GM18873 (cell line): ENCODE results near the gene ZNF786.
"Not testable (repeated sequence)": the region's sequence is repeated elsewhere in the genome, so short reads cannot be mapped to it uniquely, and the experiment has no call there.

ENCODE experiments used
- ATAC-seq: cut with Tn5 transposase; IDR thresholded peaks from one replicate; pipeline ENCODE4 v1.9.1; 2021; ENCODE audit warnings: mild to moderate bottlenecking, moderate library complexity, moderate number of reproducible peaks; ENCODE audit not compliant: unreplicated experiment, low FRiP score

The ZNF786 gene, protein sequence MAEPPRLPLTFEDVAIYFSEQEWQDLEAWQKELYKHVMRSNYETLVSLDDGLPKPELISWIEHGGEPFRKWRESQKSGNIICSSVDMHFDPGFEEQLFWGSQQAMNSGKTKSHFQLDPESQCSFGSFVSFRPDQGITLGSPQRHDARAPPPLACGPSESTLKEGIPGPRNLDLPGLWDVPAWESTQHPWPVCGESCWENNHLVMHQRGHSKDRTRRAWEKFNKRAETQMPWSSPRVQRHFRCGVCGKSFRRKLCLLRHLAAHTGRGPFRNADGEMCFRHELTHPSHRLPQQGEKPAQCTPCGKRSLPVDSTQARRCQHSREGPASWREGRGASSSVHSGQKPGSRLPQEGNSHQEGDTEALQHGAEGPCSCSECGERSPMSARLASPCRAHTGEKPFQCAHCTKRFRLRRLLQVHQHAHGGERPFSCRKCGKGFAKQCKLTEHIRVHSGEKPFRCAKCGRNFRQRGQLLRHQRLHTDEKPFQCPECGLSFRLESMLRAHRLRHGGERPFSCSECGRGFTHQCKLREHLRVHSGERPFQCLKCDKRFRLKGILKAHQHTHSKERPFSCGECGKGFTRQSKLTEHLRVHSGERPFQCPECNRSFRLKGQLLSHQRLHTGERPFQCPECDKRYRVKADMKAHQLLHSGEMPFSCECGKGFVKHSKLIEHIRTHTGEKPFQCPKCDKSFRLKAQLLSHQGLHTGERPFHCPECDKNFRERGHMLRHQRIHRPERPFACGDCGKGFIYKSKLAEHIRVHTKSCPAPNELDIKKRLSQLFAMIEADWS

DNA sequence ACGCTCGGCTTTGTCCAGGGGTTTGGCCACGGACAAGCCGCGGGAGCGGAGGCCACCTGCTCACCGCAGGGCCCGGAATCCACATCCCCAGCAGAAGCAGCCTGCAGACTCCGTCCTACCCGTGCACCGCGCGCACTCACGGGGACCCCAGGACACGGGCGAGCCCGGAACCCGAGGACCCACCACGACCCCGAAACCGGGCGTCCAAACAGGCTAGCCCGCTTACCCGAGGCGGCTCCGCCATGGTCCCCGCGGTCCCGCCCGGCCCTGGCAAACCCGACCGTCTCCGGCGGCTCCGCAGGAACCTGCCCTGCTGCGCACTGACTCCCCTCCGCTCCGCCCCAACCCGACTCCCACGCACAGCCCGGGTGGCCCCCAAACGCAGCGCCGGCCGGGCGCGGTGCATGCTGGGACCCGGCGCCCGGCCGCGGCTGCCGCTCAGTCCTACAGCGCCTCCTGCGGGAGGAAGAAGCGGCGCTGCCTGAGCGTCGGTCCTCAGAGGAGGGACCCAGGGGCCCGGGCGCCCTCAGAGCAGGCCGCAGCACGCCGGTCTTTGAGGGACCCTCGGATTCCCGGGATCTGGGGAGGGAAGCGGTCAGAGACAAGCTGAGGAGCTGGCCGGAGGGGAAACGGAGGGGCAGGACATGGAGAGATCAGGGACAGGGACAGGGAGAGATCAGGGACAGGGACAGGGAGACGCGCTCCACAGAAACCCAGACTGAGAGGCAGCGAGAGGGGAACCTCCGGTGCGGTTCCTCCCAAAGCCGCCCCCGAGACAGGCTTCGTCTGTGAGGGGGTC lies at the start of gene ZNF786:
ZNF786 (minus strand) TSS at position 322 of the 799 bp plus-strand sequence; CDS start at position 244, 78 bp downstream.
- peak; percentile 80 for ATAC-seq

DNA sequence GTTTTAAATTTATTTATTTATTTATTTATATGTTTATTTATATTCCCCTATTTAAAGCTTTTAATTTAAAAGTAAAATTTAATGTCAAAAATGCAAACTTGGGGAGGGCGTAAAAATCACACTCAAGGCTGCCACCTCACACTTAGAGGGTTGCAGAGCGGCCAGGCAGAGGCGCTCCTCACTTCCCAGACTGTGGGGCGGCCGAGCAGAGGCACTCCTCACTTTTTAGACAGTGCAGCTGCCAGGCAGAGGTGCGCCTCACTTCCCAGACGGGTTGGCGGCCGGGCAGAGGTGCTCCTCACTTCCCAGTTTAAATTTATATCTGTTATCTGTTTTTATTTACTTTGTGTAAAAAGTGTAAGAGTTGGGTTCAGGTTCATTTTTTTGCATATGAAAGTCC lies 45.6 kb upstream of the ZNF786 start:
- ATAC-seq, result no peak

DNA sequence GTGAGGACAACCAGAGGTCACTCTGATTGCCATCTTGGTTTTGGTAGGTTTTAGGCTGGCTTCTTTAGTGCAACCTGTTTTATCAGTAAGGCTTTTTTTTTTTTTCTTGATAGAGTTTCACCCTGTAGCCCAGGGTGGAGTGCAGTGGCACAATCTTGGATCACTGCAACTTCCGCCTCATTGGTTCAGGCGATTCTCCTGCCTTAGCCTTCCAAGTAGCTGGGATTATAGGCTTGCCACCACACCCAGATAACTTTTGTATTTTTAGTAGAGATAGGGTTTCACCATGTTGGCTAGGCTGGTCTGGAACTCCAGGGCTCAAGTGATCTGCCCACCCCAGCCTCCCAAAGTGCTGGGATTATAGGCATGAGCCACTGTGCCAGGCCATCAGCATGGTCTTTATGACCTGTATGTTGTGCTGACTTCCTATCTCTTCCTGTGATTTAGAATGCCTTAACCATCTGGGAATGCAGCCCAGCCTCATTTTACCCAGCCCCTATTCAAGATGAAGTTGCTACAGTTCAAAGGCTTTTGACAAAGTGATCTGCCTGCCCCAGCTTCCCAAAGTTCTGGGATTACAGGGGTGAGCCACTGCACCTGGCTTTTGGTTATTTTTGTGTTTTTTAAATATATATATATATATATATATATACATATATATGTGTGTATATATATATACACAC lies 42.7 kb upstream of the ZNF786 start:
- ATAC-seq, result no peak

DNA sequence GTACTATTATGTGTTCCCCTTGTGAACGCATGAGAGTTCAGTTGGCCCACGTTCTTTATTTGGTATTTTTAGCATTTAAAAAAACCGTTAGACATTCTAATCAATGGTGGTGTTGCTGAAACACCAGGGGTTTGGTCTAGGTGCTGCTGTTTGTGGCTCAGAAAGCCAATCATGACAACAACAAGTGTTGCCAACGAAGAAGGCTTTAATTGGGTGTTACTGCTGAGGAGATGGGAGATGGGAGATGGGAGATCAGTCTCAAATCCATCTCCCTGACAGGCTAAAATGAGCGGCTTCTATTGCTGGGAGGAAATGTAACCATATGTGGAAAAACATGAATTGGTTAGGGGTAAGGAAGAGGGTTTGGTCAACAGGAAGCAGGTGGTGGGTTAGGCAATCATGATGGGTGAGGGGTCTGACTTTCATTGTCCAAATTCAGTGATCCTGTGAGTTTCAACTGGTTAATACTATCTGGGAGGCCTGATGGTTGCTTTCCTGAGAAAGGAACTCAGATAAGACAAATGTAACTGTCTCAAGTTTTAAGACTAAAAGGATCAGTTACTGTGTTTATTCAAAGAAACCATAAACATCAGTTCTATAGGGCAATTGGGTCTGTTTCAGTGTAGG lies 40.2 kb upstream of the ZNF786 start:
- no peak for ATAC-seq

DNA sequence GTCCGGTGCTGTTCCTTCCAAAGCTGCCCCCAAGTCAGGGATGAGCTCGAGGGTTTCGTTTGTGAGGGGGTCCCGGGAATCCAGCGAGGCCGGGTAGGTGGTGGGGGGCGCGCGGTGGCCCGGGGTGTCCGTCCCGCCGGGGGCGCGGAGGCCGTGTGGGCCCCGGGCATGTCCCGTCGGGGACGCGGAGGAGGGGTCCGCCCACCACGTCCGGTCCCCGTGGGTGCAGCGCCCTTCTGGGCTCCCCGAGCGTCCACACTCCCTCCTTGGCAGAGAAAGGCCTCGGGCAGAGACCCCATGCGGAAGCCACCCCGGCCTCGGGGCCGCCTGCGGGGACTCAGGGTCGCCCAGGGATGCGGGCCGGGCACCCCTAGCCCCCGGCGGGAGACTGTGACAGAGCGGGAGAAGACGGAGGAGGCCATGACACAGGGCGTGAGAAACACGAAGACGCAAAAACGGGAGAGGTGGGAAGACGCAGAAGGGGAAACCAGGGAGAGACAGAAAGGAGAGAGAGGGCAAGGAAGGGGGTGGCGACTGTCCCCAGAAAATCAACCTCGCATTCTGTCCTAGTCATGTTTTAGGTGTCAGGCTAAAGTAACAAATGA lies 36.2 kb upstream of the ZNF786 start:
- ATAC-seq, result peak; percentile 25

DNA sequence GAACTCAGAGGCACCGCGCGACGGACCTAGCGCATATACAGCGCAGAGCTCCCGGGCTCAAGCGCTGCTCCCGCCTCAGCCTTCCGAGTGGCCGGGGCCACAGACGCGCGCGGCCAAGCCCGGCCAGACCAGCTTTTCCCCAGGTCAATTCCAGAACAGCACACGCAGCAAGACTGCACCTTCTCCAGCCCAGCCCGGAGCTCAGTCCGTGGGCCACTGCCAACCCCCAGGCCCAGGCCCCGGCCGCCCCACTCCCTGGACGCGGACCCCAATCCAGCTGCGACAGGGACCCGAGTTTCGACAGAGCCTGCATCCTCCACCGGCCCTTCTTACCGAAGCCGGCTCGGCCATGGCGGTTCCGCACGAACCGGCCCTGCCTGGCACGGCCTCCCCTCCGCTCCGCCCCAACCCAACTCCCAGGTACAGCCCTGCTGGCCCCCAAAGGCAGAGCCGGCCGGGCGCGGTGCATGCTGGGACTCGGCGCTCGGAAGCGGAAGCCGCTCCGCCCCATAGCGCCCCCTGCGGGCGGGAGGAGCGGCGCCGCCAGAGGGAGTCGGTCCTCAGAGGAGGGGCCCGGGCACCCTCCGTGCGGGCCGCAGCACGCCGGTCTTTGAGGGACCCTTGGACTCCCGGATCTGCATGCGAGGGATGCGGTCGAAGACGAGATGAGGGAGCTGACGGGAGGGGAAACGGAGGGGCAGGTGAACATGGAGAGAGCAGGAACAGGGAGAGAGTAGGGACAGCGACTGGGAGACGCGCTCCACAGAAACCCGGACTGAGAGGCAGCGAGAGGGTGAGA lies 35.5 kb upstream of the ZNF786 start, which contains the start of gene ZNF425:
ZNF425 (minus strand) TSS at position 462 of the 799 bp plus-strand sequence; CDS start at position 351, 111 bp downstream.
- ATAC-seq, result peak; percentile 60

DNA sequence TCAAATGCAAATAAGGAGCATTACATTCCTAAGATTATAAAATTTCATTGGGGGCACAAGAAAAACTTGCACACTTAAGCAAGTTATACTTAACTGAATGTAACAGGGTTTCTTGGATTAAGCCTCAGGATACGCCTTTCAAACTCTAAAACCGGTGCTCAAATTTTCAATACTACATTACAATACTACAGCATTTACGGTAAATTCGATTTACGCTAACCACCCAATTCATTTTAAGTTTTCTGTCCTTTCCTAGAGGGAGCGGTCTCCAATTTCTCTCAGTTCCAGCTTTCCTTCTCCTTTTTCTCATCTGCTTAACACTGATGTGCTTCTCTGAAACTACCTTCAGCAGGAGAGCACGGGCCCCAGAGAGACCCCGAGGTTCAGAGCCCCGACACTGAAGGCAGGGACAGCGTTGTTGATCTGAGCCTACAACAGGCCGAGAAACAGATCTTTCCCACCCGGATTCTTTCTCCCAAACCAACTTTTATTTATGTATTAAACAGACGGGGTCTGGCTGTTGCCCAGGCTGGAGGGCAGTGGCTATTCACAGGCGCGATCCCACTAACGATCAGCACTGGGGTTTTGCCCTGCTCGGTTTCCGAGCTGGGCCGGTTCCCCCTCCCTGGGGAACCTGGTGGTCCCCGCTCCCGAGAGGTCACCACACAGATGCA lies 34.8 kb upstream of the ZNF786 start:
- ATAC-seq, result peak; percentile 1

DNA sequence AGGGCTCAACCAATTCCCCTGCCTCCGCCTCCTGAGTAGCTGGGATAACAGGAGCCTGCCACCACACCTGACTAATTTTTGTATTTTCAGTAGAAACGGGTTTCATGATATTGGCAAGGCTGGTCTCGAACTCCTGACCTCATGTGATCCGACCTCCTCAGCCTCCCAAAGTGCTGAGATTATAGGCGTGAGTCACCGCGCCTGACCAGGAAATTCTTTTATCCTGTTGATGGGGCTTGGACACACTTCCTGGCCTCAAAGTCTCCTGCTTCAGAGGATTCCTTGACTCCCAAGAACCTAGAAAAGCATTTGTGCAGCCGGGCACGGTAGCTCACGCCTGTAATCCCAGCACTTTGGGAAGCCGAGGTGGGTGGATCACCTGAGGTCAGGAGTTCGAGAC lies 19.5 kb upstream of the ZNF786 start:
- no peak for ATAC-seq

DNA sequence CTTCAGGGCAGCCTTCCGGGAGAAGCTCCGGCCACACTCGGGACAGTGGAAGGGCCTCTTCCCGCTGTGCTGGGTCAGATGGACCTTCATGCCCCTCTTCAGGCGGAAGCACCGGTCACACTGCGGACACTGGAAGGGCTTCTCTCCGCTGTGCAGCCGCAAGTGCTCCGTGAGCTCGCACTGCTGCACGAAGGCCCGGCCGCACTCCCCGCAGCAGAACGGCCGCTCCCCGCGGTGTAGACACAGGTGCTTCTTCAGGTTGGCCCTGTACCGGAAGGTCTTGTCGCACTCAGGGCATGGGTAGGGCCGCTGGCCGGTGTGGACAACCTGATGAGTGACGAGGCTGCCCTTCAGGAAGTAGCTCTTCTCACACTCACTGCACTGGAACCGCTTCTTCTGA lies 14.2 kb upstream of the ZNF786 start:
- ATAC-seq, result no peak

DNA sequence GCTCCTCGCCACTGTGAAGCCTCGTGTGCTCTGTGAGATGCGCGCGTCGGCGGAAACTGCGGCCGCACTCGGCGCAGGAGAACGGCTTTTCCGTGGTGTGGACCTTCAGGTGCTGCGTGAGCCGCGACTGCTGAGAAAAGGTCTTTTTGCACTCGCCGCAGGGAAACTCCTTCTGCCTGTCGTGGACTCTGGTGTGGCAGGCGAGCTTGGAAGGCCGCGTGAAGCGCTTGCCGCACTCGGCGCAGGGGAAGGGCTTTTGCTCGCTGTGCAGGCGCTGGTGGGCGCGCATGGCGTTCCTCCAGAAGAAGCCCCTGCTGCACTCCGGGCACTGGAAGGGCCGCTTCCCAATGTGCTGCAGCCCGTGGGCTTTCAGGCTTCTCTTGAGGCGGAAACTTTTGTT lies 13.7 kb upstream of the ZNF786 start:
- no peak for ATAC-seq

DNA sequence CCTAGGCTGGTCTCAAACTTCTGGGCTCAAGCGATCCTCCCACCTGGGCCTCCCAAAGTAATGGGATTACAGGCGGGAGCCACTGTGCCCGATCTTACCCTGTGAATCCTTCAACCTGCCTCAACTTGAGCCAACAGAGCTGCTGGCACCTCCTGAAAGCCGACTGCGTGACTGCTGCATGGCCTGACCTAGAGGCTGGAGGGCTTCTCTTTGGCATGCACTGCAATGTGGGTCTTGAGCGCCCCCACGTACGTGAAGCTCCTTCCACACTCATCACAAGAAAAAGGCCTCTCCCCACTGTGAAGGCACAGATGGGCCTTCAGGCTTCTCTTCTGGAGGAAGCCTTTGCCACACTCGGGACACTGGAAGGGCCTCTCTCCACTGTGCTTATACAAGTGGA lies 12.9 kb upstream of the ZNF786 start:
- ATAC-seq, result no peak

DNA sequence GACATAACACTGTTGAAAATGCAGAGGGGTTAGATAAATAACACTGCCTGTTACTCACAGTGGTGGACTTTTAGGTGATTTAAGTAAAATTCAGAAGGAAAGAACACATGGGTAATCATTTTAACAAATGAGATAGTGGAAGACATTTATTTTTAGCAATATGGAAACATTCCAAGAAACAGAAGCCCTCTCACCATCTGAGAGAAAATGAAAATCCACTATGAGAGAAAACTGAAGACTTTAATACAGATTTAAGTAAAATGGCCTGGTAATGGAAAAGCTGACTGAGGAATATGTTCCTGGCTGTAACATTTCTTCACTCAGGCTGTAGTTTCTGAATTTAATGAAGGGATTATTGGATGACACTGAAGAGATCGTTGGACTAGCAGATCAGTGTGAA lies 12.1 kb upstream of the ZNF786 start:
- ATAC-seq, result no peak

DNA sequence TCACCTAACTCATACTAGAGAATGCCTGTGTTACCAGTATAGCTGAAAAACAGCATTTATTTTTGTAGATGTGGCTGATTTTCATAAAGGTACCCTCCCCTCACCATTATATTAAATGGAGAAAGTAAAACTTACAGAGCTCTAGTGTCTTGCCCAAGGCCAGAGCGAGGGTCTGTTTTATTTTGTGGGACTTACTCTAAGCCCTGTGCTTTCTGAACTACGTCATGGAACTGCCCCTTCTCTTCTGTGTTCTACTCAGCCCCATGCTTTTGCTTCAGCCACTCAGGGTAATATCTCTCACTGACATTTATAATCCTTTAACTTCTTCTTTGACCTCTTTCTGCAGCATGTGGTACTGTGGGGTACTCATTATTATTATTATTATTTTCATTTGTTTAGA lies 10.3 kb upstream of the ZNF786 start:
- ATAC-seq, result no peak

DNA sequence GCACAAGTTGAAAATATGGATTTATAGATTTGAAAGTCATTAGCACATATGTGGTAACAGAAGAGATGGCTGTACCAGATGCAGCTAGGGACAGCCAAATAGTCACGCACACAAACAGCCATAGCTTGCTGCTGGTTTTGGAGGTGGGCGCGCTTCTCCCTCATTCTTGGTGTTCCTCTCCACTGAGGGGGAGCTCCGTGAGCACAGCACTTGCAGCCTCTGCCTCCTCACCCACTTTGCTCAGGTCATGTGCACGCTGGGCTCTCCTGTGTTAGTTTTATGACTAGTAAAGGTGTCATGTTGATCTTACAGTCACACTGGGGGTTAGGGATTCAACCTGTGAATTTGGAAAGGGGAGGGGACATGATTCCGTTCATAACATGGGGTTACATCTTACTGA lies 8.5 kb upstream of the ZNF786 start:
- ATAC-seq, result no peak

DNA sequence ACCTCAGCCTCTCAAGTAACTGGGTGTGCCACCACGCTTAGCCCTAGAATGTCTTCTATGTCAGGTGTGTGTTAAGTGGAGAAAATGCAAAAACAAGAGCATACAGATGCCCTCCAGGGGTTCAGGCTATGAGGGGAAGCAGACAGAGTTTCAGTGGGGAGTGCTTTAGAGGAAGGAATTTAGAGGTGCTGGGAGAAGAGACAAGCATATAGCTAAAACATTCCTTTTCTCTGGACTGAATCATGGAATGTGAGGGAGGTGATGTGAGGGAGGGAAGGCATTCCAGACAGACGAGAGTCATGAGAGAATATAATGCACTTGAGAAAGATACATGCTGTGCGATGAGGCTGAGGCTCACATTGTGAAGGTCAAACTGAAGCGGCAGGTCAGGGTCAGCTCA lies 6.6 kb upstream of the ZNF786 start:
- ATAC-seq, result no peak

DNA sequence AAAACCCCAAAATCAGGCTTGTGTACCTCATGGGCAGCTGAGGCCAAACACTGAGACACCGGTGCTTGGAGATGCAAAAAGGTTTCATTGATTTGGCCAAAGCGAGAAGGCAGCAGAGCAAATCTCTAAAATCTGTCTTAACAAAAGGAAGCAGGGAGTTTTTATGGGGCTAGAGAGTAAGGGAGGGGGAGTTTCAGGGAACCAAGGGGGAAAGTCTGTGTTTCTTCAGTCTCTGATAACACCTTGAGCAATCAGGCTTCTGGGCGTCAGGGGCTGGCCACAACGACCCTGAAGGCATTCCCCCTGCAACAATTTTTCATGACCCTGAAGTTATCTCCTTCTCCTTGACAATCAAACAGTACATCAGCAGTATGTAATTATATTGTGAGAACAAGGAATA lies 2.7 kb upstream of the ZNF786 start:
- no peak for ATAC-seq

DNA sequence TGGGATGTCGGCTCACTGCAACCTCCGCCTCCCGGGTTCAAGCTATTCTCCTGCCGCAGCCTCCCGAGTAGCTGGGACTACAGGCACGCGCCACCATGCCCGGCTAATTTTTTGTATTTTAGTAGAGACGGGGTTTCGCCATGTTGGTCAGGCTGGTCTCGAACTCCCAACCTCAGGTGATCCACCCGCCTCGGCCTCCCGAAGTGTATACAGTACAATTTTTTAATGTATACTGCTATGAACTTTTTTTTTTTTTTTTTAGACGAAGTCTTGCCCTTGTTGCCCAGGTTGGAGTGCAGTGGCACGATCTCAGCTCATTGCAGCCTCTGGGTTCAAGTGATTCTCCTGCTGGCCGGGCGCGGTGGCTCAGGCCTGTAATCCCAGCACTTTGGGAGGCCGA lies 1.7 kb upstream of the ZNF786 start:
- not testable (repeated sequence) for ATAC-seq

DNA sequence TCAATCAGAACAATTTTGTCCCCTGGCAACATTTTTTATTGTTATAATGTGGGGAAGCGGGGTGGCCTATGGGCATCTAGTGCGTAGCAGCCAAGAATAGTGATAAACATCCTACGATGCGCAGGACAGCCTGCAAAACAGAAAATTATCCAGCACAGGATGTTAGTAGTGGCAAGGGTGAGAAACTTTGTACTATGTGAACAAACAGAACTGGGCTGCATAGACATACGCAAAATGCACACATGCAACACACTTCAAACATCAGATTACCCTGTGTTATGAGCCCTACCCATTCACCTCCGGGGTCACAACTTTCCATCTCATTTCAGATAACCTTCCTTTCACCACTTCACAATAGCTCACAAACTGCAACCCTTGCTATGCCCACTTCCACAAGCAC lies 3.1 kb downstream of the ZNF786 start:
- ATAC-seq, result no peak
